Mesodermal cell (in vitro differentiated cells): ENCODE measurements around the gene MACROH2A1.

Source experiments
- H3K27ac ChIP-seq: 2 replicates; pipeline ENCODE4 v1.7.0; 2013; ENCODE audit warnings: mild to moderate bottlenecking, low read depth, low read length, moderate library complexity; ENCODE audit not compliant: severe bottlenecking
- H3K36me3 ChIP-seq: 2 replicates; pipeline ENCODE4 v1.7.1; 2013; ENCODE audit warnings: mild to moderate bottlenecking, low read length, moderate library complexity; ENCODE audit not compliant: control insufficient read depth, insufficient read depth
- H3K4me1 ChIP-seq: one replicate; pipeline ENCODE4 v1.7.1; 2013; ENCODE audit warnings: mild to moderate bottlenecking, low read length; ENCODE audit not compliant: insufficient read depth, control insufficient read depth, poor library complexity, severe bottlenecking
- H3K4me3 ChIP-seq: 2 replicates; pipeline ENCODE4 v1.7.0; 2013; ENCODE audit warnings: low read length, control low read depth, mild to moderate bottlenecking; ENCODE audit not compliant: insufficient read depth, poor library complexity, severe bottlenecking; ENCODE audit errors: extremely low read depth
- H3K9me3 ChIP-seq: 2 replicates; pipeline ENCODE4 v1.7.1; 2013; ENCODE audit warnings: mild to moderate bottlenecking, low read length, moderate library complexity; ENCODE audit not compliant: control insufficient read depth
- WGBS, 2 experiments: methylation state at CpG; one replicate each; pipeline ENCODE4 v1.1.5; 2013; ENCODE audit warnings: missing lambda C conversion rate in 2 of 2; ENCODE audit not compliant: insufficient coverage in 2 of 2; 5-methylcytosine and 5-hydroxymethylcytosine counted together

The MACROH2A1 gene

DNA sequence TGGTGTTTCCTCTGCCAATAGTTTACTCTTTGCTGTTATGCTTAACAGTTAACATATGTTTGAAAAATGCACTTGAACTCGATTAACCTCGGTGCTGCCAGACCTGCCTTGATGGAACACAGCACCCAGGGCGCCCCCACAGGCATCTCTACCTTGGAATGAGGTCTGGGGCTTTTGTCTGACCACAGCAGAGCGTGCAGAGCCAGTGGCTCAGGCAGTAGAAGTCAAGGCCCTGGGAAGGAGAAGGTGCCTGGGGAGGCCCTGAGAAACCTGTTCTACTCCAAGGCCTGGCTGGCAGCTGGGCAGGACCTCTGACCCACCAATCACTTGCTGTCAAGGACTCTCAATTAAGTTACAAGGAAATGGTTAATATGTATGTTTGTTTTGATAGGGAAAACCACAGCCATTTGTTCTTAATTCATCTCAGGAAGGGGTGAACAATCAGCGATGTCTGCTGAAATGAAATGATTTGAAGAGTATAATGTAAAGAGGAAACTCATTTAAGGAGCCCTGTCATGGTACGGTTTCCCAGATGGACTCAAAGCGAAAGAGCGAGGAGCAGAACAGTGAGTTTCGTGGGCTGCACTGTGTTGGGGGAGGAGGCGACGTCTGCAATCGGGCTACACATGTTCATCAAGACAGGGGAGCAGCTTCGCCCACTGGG is 21.9 kb downstream of the MACROH2A1 start:
- Histone ChIP-seq H3K4me3 (no peak overlapping the region), H3K27ac (no peak overlapping the region), H3K4me1 (peaks cover 21% of the 10 kb centered on the region), H3K36me3 (peaks cover 83% of the 10 kb centered on the region), H3K9me3 (no peaks in the 10 kb centered on the region)
- 92 to 96% methylated on average over 12 of the region's 13 CpGs for WGBS, 2 experiments

- no peaks in the 10 kb centered on the region for H3K9me3 ChIP-seq
- H3K4me3 ChIP-seq: no peak overlapping the region
- 100% methylated on average over 5 to 6 of the region's 6 CpGs for WGBS, 2 experiments
- H3K36me3 ChIP-seq: peaks cover 87% of the 10 kb centered on the region
- no peak overlapping the region for H3K27ac ChIP-seq
- H3K4me1 ChIP-seq: peaks cover 26% of the 10 kb centered on the region
These were observed 23.8 kb downstream of the MACROH2A1 start for GRCh38 chr5:135375040-135375793.

DNA sequence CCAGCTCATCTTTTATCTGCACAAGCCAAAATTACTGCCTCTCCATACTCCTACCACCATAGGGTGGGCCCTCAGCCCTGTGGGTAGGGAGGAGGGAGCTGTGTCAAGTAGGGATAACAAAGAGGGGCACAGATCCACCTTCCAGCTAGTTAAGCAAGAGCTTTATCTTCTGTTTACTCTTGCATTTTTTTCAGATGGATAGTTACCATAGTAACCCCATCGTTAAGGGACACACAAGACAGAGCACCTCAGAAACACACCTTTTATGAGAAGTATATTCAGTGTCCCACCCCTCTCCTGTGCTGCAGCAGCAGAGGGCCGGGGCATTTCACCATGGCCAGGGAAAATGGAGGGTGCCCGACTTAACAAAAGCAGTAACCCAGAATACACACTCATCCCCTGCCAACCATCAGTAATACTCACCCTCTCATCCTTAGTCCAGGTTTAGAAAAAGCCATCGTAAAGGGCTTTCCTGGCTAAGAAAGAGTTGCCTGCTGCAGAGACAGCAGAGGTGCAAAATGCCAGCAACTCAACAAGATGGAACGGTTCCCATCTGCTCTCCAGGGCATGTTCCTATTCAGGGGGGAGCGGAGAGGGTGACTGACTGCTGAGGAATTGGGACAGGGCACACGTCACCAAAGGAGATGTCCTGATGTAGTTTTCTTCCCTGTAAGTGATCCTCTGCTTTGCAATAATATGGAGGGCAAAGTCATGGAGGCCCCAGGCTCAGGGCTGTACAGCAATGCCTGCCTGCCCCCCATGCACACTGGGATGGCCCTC is 25.1 kb downstream of the MACROH2A1 start:
- H3K9me3 ChIP-seq: no peaks in the 10 kb centered on the region
- H3K36me3 ChIP-seq: peaks cover 91% of the 10 kb centered on the region
- 93 to 97% methylated on average over 4 to 7 of the region's 7 CpGs for WGBS, 2 experiments
- no peak overlapping the region for H3K27ac ChIP-seq
- H3K4me3 ChIP-seq: no peak overlapping the region
- peaks cover 18% of the 10 kb centered on the region for H3K4me1 ChIP-seq

GRCh38 chr5:135372654-135373381 is 26.2 kb downstream of the MACROH2A1 start:
- H3K36me3 ChIP-seq: peaks cover 92% of the 10 kb centered on the region
- no peaks in the 10 kb centered on the region for H3K9me3 ChIP-seq
- no peak overlapping the region for H3K4me3 ChIP-seq
- H3K4me1 ChIP-seq: peaks cover 18% of the 10 kb centered on the region
- H3K27ac ChIP-seq: no peak overlapping the region
- 85 to 92% methylated on average over 6 of the region's 10 CpGs for WGBS, 2 experiments

- Histone ChIP-seq H3K36me3 (peaks cover 92% of the 10 kb centered on the region), H3K4me1 (peaks cover 18% of the 10 kb centered on the region), H3K4me3 (no peak overlapping the region), H3K9me3 (no peaks in the 10 kb centered on the region), H3K27ac (no peak overlapping the region)
- 100% methylated on average over 1 of the region's 4 CpGs for WGBS, 2 experiments
These were observed 27.3 kb downstream of the MACROH2A1 start for GRCh38 chr5:135371622-135372232.

- Histone ChIP-seq H3K27ac (no peak overlapping the region), H3K4me3 (no peak overlapping the region), H3K36me3 (peaks cover 92% of the 10 kb centered on the region), H3K9me3 (no peaks in the 10 kb centered on the region), H3K4me1 (peaks cover 18% of the 10 kb centered on the region)
- WGBS, 2 experiments: 100% methylated on average over 1 to 5 of the region's 6 CpGs
These were observed 29.1 kb downstream of the MACROH2A1 start for GRCh38 chr5:135369952-135370351.

DNA sequence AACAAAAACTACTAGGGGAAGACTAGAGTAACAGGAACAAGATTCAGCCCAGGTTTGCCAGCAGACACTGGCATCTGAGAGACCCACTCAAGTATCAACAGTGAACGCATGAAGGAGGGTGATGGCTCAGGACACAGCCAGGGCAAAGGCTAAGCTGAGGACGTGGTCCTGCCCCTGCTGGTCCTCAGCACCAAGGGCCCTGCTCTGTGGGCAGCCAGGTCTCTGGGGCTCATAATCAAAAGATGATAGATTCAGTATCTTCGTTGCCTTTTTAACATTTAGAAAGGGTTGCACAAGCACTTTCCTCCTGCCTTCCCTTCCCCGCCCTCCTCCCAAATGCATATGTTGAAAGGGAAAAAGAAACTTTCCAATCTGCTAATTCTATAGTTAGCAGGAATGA is 31.5 kb downstream of the MACROH2A1 start:
- H3K4me1 ChIP-seq: peaks cover 12% of the 10 kb centered on the region
- no peak overlapping the region for H3K4me3 ChIP-seq
- H3K9me3 ChIP-seq: no peaks in the 10 kb centered on the region
- WGBS, 2 experiments: 100% methylated on average over 2 of the region's 4 CpGs
- H3K27ac ChIP-seq: no peak overlapping the region
- H3K36me3 ChIP-seq: peaks cover 81% of the 10 kb centered on the region

DNA sequence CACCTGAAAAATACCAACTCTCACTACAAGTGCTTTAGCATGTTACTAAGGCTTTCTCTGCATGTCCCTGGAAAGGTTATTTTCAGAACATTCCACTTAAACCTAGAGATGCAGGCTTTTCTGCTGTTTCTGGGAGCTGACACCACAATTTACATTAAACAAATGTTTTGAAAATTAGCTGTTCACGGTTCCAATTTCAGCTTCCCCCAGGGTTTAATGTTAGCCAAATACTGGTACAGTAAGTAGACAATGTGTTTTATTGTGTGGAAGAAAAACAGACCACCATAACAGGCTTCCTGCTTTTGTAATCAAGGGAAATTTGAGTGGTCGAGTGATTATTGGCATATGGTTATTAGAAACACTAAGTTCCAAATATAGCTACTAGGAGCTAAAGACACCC is 32.0 kb downstream of the MACROH2A1 start:
- H3K27ac ChIP-seq: no peak overlapping the region
- 100% methylated on average over 1 of the region's 2 CpGs; no CpG with 5 or more reads in 1 of the 2 experiments for WGBS, 2 experiments
- H3K9me3 ChIP-seq: no peaks in the 10 kb centered on the region
- peaks cover 77% of the 10 kb centered on the region for H3K36me3 ChIP-seq
- no peak overlapping the region for H3K4me3 ChIP-seq
- peaks cover 8% of the 10 kb centered on the region for H3K4me1 ChIP-seq

DNA sequence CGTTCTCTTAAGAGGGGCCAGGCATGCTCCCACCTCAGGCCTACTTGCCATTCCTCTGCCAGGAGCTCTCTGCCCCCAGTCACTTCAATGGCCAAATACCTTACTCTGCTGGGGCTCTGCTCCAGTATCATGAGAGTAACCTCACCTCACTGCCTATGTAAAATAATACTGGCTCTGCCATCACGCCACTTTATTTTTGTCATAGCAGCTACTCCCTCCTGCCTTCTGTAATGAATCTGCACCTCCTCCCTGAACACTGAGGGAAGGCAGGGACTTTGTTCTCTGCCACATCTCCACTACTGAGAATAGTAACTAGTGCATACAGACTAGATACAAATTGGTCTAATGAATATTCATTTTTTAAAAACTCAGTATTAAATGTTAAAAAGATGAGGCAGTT is 33.8 kb downstream of the MACROH2A1 start:
- WGBS, 2 experiments: 89 to 92% methylated on average over 2 of the region's 2 CpGs
- Histone ChIP-seq H3K9me3 (no peaks in the 10 kb centered on the region), H3K4me1 (no peaks in the 10 kb centered on the region), H3K36me3 (peaks cover 76% of the 10 kb centered on the region), H3K27ac (no peak overlapping the region), H3K4me3 (no peak overlapping the region)
